ENCODE results near the gene PRR16. TPM values are rescaled to one million over a fixed set of nuclear protein-coding genes. Genes with fewer than 3 reads are reported as not detected.

PRR16 gene
- total RNA-seq, 4 donors from 2014 or later, result 2.2 to 19.7 (median 5.9) TPM

DNA sequence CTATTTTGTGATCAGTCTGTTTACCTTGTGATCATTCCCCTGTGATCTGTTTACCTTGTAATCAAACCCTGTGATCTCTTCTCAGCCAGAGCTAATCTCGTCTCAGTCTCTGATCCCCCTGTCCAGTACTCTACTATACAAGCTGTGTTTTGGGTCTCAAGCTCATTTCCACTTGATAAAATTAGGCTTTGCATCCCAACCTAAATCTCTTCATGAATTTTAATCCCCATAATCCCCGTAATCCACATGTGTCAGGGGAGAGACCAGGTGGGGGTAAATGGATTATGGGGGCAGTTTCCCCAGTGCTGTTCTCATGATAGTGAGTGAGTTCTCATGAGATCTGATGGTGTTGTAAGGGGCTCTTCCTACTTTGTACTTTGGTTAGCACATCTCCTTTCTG is 157.2 kb downstream of the PRR16 start:
- intact Hi-C loops (cut with DNase I; ENCODE audit: low total_unique reads), result no loop called here
- H3K4me1 ChIP-seq, result no peaks in the 10 kb centered on the region
- DNase-seq, result no peak
- H3K27ac ChIP-seq, result no peak overlapping the region
- no peaks in the 10 kb centered on the region for H3K36me3 ChIP-seq
- no peaks in the 10 kb centered on the region for H3K9me3 ChIP-seq
- no peak for TF ChIP-seq POLR2A (IDR thresholded peaks at IDR 0.05)
- TF ChIP-seq, protein P1, sequence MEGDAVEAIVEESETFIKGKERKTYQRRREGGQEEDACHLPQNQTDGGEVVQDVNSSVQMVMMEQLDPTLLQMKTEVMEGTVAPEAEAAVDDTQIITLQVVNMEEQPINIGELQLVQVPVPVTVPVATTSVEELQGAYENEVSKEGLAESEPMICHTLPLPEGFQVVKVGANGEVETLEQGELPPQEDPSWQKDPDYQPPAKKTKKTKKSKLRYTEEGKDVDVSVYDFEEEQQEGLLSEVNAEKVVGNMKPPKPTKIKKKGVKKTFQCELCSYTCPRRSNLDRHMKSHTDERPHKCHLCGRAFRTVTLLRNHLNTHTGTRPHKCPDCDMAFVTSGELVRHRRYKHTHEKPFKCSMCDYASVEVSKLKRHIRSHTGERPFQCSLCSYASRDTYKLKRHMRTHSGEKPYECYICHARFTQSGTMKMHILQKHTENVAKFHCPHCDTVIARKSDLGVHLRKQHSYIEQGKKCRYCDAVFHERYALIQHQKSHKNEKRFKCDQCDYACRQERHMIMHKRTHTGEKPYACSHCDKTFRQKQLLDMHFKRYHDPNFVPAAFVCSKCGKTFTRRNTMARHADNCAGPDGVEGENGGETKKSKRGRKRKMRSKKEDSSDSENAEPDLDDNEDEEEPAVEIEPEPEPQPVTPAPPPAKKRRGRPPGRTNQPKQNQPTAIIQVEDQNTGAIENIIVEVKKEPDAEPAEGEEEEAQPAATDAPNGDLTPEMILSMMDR (IDR thresholded peaks at IDR 0.05), result no peak
- no peak overlapping the region for H3K4me3 ChIP-seq
- no peaks in the 10 kb centered on the region for H3K27me3 ChIP-seq

DNA sequence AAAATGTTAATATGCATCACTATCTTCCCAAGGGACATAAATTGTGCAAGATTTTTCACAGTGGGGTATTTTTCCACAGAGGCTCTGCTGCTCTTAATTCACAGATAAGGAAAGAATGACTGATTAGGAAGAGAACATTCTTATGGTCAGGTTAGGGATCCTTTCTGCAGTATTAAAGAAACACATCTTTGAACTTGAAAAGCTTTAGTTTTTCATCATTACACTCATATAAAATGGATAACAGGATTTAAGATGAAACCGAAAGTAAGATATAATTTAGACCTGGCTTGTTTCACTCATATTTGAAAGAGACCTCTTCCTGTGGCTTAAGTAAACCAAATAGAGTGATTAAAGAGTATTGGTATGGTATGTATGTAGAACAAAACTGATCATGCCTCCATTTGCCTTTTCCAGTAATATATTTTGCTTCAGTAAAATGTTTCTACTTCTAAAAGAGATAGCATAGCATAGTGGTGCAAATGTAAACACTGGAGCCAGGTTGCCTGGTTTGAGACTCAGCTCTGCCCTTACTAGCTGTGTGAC is 160.0 kb downstream of the PRR16 start:
- TF ChIP-seq POLR2A (IDR thresholded peaks at IDR 0.05), result no peak
- TF ChIP-seq, protein P1 (IDR thresholded peaks at IDR 0.05), result no peak
- Histone ChIP-seq H3K9me3 (no peaks in the 10 kb centered on the region), H3K4me1 (no peaks in the 10 kb centered on the region), H3K27me3 (no peaks in the 10 kb centered on the region), H3K4me3 (no peak overlapping the region), H3K36me3 (no peaks in the 10 kb centered on the region), H3K27ac (no peak overlapping the region)
- intact Hi-C loops (cut with DNase I; ENCODE audit: low total_unique reads), result no loop called here
- no peak for DNase-seq

DNA sequence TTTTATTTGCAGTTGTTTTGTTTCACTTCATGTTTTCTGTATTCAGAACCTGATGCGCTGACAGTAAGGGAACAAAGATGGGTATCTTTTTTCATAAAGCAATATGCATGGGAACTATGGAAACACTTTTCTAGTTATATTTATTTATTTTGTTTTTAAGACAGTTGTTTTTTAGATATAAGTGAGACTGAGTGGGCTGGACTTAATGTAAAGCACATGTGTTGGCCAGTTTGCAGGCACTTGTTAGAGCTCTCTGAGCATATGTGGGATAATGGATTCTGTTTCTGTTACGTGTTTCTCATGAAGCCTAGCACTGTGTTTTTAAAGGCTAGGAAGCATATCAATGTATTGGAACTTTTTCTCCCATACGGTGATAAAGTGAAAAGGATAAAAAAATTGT is 164.1 kb downstream of the PRR16 start:
- no peak overlapping the region for H3K4me3 ChIP-seq
- H3K36me3 ChIP-seq, result no peaks in the 10 kb centered on the region
- intact Hi-C loops (cut with DNase I; ENCODE audit: low total_unique reads), result no loop called here
- H3K4me1 ChIP-seq, result no peaks in the 10 kb centered on the region
- H3K27ac ChIP-seq, result no peak overlapping the region
- DNase-seq, result no peak
- no peaks in the 10 kb centered on the region for H3K27me3 ChIP-seq
- TF ChIP-seq, protein P1 (IDR thresholded peaks at IDR 0.05), result no peak
- no peak for TF ChIP-seq POLR2A (IDR thresholded peaks at IDR 0.05)
- H3K9me3 ChIP-seq, result no peaks in the 10 kb centered on the region

DNA sequence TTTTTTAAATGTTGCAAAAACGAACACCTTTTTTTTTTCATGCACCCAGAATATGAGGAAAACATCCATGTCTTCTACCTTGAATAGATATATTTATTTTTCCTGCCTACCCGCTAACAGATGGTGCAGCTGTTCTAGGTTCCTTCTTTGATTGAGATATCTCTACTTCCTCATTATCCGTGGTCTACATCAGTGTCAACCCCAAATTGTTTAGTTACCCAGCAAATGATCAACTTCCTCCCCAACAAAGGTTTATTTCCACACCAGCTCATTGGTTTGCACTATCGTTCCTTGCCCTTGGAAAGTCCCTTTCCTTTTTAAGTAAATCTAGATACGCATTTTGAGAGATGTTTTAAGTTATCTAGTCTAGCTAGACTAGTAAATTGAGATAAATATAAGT is 166.4 kb downstream of the PRR16 start:
- Histone ChIP-seq H3K9me3 (no peaks in the 10 kb centered on the region), H3K4me3 (no peak overlapping the region), H3K27me3 (no peaks in the 10 kb centered on the region), H3K27ac (no peak overlapping the region), H3K4me1 (no peaks in the 10 kb centered on the region), H3K36me3 (no peaks in the 10 kb centered on the region)
- intact Hi-C loops (cut with DNase I; ENCODE audit: low total_unique reads), result no loop called here
- no peak for TF ChIP-seq POLR2A (IDR thresholded peaks at IDR 0.05)
- TF ChIP-seq, protein P1 (IDR thresholded peaks at IDR 0.05), result no peak
- no peak for DNase-seq

- intact Hi-C loops (cut with DNase I; ENCODE audit: low total_unique reads), result no loop called here
- Histone ChIP-seq H3K4me3 (no peak overlapping the region), H3K27me3 (no peaks in the 10 kb centered on the region), H3K9me3 (no peaks in the 10 kb centered on the region), H3K4me1 (no peaks in the 10 kb centered on the region), H3K36me3 (no peaks in the 10 kb centered on the region), H3K27ac (no peak overlapping the region)
- TF ChIP-seq, protein P1 (IDR thresholded peaks at IDR 0.05), result no peak
- no peak for TF ChIP-seq POLR2A (IDR thresholded peaks at IDR 0.05)
- no peak for DNase-seq
Observed at GRCh38 chr5:120631611-120632010, 167.5 kb downstream of the PRR16 start.
